Lower lobe of right lung (tissue), 2 donors: ENCODE data around the gene ITM2C. TPM values are rescaled to one million over a fixed set of nuclear protein-coding genes. Genes with fewer than 3 reads are reported as not detected.
A peak's percentile ranks its signal among the peaks of the same experiment; 100 is the strongest.

Experiments used
- ATAC-seq, 2 donors: fragments of 200-7000 bp; cut with Tn5 transposase; one replicate each; pipeline ENCODE4 v1.9.1; 2020 to 2022; ENCODE audit warnings: mild to moderate bottlenecking in 2 of 2, moderate library complexity in 2 of 2
- DNase-seq: peaks from one replicate; pipeline ENCODE4 v3.0.0-alpha.2; 2020
- H3K27ac ChIP-seq: fragments of 200-600 bp; one replicate; pipeline ENCODE4 v1.8.0; 2022
- H3K27me3 ChIP-seq: fragments of 200-600 bp; one replicate; pipeline ENCODE4 v1.8.0; 2022; ENCODE audit warnings: low read depth
- H3K36me3 ChIP-seq: fragments of 200-600 bp; one replicate; pipeline ENCODE4 v1.8.0; 2022; ENCODE audit warnings: mild to moderate bottlenecking
- H3K4me1 ChIP-seq: fragments of 200-600 bp; one replicate; pipeline ENCODE4 v1.8.0; 2022
- H3K4me3 ChIP-seq: fragments of 200-600 bp; one replicate; pipeline ENCODE4 v1.8.0; 2022; ENCODE audit warnings: mild to moderate bottlenecking
- H3K9me3 ChIP-seq: fragments of 200-600 bp; one replicate; pipeline ENCODE4 v1.8.0; 2022
- intact Hi-C: fragments of 100-400 bp; cut with DNase I; formaldehyde crosslinking; loops from one replicate; pipeline ENCODE4 v1.11.0; 2022
- total RNA-seq: library from RNA; stranded (reverse); fragmentation: NEBNext Ultra II Directional; extraction: Animal tissue kit (Norgen Biotek cat#: 25700); gene quantifications from one replicate; pipeline ENCODE4 v1.2.1, GENCODE V29; 2021
- TF ChIP-seq, protein P1 (sequence below): fragments of 200-600 bp; IDR thresholded peaks from one replicate; pipeline ENCODE4 v1.8.0; 2022; ENCODE audit warnings: antibody characterized with exemption, mild to moderate bottlenecking
- donor health status: DM: no; HTN: yes; CAD: no; lungs with severe emphysema.

Gene ITM2C
- total RNA-seq, 1 donor from 2014 or later: 27.6 TPM

DNA sequence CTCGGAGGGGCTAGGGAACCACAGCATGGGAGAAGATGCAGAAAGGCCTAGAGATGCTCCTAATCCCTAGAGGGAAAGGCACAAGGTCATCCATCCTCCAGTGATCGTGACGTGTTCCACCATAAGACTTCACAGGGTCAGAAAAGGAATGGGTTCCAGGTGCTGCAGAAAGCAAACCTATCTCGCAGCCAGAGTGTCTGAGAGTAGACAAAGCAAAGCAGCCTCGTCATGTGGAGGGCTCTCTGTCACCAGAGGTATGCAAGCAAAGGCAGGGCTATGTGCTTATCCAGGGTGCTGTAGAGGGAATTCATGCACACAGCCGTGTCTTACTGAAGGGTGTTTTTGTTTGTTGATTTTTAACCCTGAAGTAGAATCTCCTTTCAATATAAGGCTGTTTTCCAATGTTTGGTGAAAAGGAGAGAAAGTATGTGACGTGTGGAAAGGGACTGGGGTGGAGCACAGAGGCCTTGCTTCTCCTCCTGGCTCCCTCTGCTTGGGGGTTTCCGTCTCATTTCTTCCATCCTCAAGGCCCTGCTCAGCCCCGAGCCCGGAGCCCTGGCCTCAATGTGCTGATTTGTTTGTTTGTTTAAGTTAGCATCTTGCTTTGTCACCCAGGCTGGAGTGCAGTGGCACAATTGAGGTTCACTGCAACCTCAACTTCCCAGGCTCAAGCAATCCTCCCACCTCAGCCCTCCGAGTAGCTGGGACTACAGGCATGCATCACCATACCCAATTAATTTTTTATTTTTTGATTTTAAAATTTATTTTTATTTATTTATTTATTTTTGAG lies 57.3 kb downstream of the ITM2C start:
- peak in 1 of 2 donors; percentile 79 for ATAC-seq
- H3K27ac ChIP-seq: no peak overlapping the region
- no peaks in the 10 kb centered on the region for H3K4me1 ChIP-seq
- no peak overlapping the region for H3K4me3 ChIP-seq
- no peaks in the 10 kb centered on the region for H3K36me3 ChIP-seq
- no peaks in the 10 kb centered on the region for H3K9me3 ChIP-seq
- no peak for DNase-seq
- TF ChIP-seq, protein P1, sequence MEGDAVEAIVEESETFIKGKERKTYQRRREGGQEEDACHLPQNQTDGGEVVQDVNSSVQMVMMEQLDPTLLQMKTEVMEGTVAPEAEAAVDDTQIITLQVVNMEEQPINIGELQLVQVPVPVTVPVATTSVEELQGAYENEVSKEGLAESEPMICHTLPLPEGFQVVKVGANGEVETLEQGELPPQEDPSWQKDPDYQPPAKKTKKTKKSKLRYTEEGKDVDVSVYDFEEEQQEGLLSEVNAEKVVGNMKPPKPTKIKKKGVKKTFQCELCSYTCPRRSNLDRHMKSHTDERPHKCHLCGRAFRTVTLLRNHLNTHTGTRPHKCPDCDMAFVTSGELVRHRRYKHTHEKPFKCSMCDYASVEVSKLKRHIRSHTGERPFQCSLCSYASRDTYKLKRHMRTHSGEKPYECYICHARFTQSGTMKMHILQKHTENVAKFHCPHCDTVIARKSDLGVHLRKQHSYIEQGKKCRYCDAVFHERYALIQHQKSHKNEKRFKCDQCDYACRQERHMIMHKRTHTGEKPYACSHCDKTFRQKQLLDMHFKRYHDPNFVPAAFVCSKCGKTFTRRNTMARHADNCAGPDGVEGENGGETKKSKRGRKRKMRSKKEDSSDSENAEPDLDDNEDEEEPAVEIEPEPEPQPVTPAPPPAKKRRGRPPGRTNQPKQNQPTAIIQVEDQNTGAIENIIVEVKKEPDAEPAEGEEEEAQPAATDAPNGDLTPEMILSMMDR: no peak
- no peaks in the 10 kb centered on the region for H3K27me3 ChIP-seq
- intact Hi-C loops: no loop called here

DNA sequence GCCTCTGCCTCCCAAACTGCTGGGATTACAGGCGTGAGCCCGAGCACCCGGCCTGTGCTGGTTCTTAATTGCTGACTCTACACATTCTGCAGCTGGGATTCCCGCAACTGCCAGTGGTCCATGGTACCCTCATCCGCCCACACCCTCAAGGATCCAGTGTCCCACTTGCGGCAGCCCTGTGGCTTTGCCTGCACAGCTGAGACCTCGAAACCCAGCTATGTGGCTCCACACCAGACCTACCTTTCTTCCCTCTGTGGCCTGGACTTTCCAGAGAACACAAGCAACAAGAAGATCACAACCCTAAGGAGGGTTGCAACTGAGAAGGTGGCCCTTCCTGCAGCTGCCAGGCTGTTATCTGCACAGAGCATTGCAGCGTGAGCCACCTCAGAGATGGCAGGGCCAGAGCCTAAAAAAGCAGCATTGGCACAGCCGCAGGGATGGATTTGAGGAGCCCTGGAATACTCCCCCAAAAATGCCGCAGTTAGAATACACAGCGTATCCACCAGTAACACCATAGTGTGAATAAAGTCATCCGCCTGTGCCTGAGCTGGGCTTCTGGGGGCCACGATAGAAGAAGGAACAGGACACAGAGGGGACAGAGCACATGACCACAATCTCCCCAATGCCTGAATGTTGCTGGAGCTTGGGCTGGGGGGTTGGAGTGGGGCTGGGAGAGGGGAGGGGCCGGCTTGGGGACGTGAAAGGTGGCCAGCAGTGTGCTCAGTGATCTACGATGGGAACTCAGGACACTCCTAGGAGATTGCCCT lies 58.4 kb downstream of the ITM2C start:
- intact Hi-C loops: no loop called here
- no peaks in the 10 kb centered on the region for H3K27me3 ChIP-seq
- DNase-seq (no peak), ATAC-seq (no peak)
- no peaks in the 10 kb centered on the region for H3K36me3 ChIP-seq
- no peak overlapping the region for H3K4me3 ChIP-seq
- TF ChIP-seq, protein P1: no peak
- H3K4me1 ChIP-seq: no peaks in the 10 kb centered on the region
- H3K27ac ChIP-seq: no peak overlapping the region
- H3K9me3 ChIP-seq: no peaks in the 10 kb centered on the region

GRCh38 chr2:230924092-230924469 lies 59.3 kb downstream of the ITM2C start:
- Histone ChIP-seq H3K27me3 (no peaks in the 10 kb centered on the region), H3K4me1 (no peaks in the 10 kb centered on the region), H3K4me3 (no peak overlapping the region), H3K9me3 (no peaks in the 10 kb centered on the region), H3K36me3 (no peaks in the 10 kb centered on the region), H3K27ac (no peak overlapping the region)
- intact Hi-C loops: no loop called here
- no peak for ATAC-seq
- TF ChIP-seq, protein P1: no peak
- DNase-seq: peak; percentile 35

- H3K27ac ChIP-seq: peak within 1 kb of the TSS; percentile 36
- TF ChIP-seq, protein P1: peak; percentile 27
- DNase-seq (peak; percentile 48), ATAC-seq (peak; percentile 35 to 56)
- H3K27me3 ChIP-seq: no peaks in the 10 kb centered on the region
- no peaks in the 10 kb centered on the region for H3K4me1 ChIP-seq
- no peaks in the 10 kb centered on the region for H3K36me3 ChIP-seq
- H3K4me3 ChIP-seq: peak within 1 kb of the TSS; percentile 33
- no peaks in the 10 kb centered on the region for H3K9me3 ChIP-seq
- intact Hi-C loops: no loop called here
Measured at GRCh38 chr2:230924470-230925341, 60.0 kb downstream of the ITM2C start, which contains the start of gene GPR55. Gene GPR55 (minus strand): TSS chr2:230925242. CDS start chr2:230910962, 14,280 bp downstream.

DNA sequence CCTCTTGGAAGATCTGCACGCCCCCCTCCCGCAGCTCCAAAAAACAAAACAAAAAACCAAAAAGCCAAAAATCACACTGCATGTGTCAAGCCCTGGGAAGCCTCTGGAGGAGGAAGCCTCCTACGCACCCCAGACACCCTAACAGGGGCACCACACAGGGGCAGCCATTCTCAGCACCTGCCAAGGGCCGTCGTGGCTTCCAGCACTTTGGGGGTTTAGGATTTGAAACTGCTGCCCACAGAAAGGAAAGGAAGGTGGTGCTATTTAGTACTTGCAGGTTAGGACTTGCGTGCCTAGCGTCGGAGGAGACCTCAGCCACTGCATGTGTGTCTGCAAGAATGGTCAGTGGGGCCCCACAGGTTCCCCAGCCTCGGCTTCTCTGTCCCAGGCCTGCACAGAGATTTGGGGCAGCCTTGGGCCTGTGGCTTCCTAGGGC lies 60.7 kb downstream of the ITM2C start:
- no peaks in the 10 kb centered on the region for H3K4me1 ChIP-seq
- no peaks in the 10 kb centered on the region for H3K9me3 ChIP-seq
- ATAC-seq: no peak
- TF ChIP-seq, protein P1: no peak
- no peaks in the 10 kb centered on the region for H3K36me3 ChIP-seq
- H3K4me3 ChIP-seq: no peak overlapping the region
- DNase-seq: no peak
- intact Hi-C loops: no loop called here
- no peak overlapping the region for H3K27ac ChIP-seq
- H3K27me3 ChIP-seq: no peaks in the 10 kb centered on the region
